Spinal cord (tissue), 10 donors: ENCODE measurements around the gene C13orf46. TPM values are rescaled to one million over a fixed set of nuclear protein-coding genes. Genes with fewer than 3 reads are reported as not detected.

Source experiments
- DNase-seq, 6 donors: peaks; one replicate each; pipeline versions ENCODE4 v3.0.0 to v3.0.0-alpha.2; 2013 to 2015; ENCODE audit warnings: low spot score in 6 of 6, low read depth in 4 of 6
- H3K27ac ChIP-seq: one replicate; pipeline ENCODE4 v1.5.1; 2013; ENCODE audit warnings: low read depth, low read length, control low read depth
- H3K27me3 ChIP-seq: one replicate; pipeline ENCODE4 v1.6.1; 2013; ENCODE audit warnings: low read length; ENCODE audit not compliant: control insufficient read depth, insufficient read depth
- H3K36me3 ChIP-seq: one replicate; pipeline ENCODE4 v1.6.1; 2013; ENCODE audit warnings: low read length; ENCODE audit not compliant: control insufficient read depth, insufficient read depth
- H3K4me1 ChIP-seq: one replicate; pipeline ENCODE4 v1.6.1; 2013; ENCODE audit warnings: low read length; ENCODE audit not compliant: control insufficient read depth, insufficient read depth
- H3K4me3 ChIP-seq: one replicate; pipeline ENCODE4 v1.5.1; 2013; ENCODE audit warnings: low read depth, low read length, control low read depth
- H3K9me3 ChIP-seq: one replicate; pipeline ENCODE4 v1.6.1; 2013; ENCODE audit warnings: low read length; ENCODE audit not compliant: control insufficient read depth, insufficient read depth
- WGBS: methylation state at CpG from one replicate; pipeline ENCODE4 v1.1.5; 2013; ENCODE audit warnings: missing lambda C conversion rate; ENCODE audit not compliant: insufficient coverage; 5-methylcytosine and 5-hydroxymethylcytosine counted together
- polyA plus RNA-seq, 2 donors: library from polyadenylated mRNA; unstranded; fragments of 120-200 nt; gene quantifications; one replicate each; pipeline ENCODE4 v1.2.1, GENCODE V29; 2013; ENCODE audit not compliant: insufficient read length in 2 of 2
- total RNA-seq, 2 donors: library from RNA; depleted of rRNA in 1 of 2; stranded (reverse); fragments of 120-200 nt in 1 of 2; fragments of >200 nt in 1 of 2; gene quantifications; one replicate each; pipeline versions ENCODE4 v1.2.3 to v1.2.4, GENCODE V29; 2013 to 2014
- donor health status: healthy.

The C13orf46 gene
- total and polyA plus RNA-seq, 4 donors = 0.20 to 1.1 (median 0.62) TPM

DNA sequence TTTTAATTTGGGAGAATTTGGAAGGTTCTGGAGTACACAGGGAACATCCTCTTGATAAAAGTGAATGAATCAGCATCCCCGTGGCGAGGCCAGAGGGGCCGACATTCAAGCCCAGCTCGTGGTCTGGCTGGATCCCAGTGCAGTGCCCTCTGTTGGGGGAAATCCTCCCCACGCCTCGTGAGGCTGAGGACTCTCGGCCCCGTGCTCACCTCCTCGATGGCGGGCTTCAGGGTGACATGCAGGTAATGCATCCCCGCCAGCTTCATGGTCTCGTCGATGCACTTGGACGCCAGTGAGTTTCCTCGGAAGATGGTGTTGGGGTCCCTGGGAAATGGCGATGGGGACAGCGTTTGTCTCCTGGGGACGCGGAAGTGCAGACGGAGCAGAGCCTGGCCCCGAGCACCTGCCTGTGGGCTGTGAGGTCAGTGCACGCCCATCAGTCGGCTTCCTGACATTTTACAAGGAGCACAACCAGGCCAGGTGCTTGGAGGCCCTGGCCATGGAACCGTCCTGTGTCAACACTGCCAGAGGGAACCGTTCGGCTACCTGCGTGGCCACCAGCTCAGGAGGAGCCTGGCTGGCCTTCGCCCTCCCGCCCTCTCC, 43.3 kb upstream of the C13orf46 start:
- Histone ChIP-seq H3K27me3 (no peaks in the 10 kb centered on the region), H3K4me3 (no peak overlapping the region), H3K4me1 (no peaks in the 10 kb centered on the region), H3K36me3 (peaks cover 98% of the 10 kb centered on the region), H3K27ac (no peak overlapping the region), H3K9me3 (no peaks in the 10 kb centered on the region)
- 87% methylated on average over 29 of the region's 29 CpGs for WGBS
- DNase-seq = no peak

DNA sequence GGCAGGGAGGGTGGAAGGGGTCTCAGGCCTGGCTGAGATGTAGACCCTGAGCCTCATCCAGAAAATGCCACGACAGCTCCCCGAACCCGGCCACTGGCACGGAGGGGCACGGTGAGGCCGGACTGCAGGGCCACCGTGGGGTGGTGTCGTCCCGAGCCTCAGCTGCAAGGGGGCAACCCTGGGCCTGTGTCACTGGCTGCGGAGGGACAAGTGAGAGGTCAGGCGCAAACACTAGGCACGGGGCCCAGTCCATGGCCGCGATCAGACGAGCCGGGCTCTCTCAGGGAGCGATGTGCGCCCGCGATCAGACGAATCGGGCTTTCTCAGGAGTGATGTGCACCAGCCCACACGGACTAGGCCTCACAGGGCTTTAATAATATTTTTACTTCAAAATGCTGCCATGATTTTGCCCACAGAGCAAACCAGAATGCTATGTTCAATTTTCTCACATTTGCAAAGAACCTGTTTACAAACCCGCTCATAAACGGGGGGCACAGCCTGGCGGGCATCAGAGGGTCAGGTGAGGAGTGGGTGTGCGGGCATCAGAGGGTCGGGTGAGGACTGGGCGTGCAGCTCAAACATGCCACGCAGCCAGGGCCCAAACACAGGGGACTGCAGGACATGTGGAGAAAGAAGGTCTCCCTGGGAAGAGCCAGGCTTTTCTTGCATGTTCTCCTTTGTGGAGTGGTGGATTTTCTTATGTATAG, 42.6 kb upstream of the C13orf46 start:
- no peaks in the 10 kb centered on the region for H3K4me1 ChIP-seq
- peaks cover 98% of the 10 kb centered on the region for H3K36me3 ChIP-seq
- no peaks in the 10 kb centered on the region for H3K27me3 ChIP-seq
- no peaks in the 10 kb centered on the region for H3K9me3 ChIP-seq
- H3K4me3 ChIP-seq = no peak overlapping the region
- no peak for DNase-seq
- whole genome bisulfite sequencing = 91% methylated on average over 25 of the region's 30 CpGs
- H3K27ac ChIP-seq = no peak overlapping the region

GRCh38 chr13:114015969-114016295, 42.1 kb upstream of the C13orf46 start:
- Histone ChIP-seq H3K9me3 (no peaks in the 10 kb centered on the region), H3K36me3 (peaks cover 98% of the 10 kb centered on the region), H3K27me3 (no peaks in the 10 kb centered on the region), H3K27ac (no peak overlapping the region), H3K4me3 (no peak overlapping the region), H3K4me1 (no peaks in the 10 kb centered on the region)
- 95% methylated on average over 11 of the region's 11 CpGs for WGBS
- no peak for DNase-seq

GRCh38 chr13:114015111-114015968, 41.5 kb upstream of the C13orf46 start:
- WGBS = 88% methylated on average over 40 of the region's 40 CpGs
- H3K27me3 ChIP-seq = no peaks in the 10 kb centered on the region
- no peaks in the 10 kb centered on the region for H3K4me1 ChIP-seq
- H3K27ac ChIP-seq = no peak overlapping the region
- H3K36me3 ChIP-seq = peaks cover 98% of the 10 kb centered on the region
- no peak overlapping the region for H3K4me3 ChIP-seq
- H3K9me3 ChIP-seq = no peaks in the 10 kb centered on the region
- peak in 1 of 6 donors; percentile 2 for DNase-seq

DNA sequence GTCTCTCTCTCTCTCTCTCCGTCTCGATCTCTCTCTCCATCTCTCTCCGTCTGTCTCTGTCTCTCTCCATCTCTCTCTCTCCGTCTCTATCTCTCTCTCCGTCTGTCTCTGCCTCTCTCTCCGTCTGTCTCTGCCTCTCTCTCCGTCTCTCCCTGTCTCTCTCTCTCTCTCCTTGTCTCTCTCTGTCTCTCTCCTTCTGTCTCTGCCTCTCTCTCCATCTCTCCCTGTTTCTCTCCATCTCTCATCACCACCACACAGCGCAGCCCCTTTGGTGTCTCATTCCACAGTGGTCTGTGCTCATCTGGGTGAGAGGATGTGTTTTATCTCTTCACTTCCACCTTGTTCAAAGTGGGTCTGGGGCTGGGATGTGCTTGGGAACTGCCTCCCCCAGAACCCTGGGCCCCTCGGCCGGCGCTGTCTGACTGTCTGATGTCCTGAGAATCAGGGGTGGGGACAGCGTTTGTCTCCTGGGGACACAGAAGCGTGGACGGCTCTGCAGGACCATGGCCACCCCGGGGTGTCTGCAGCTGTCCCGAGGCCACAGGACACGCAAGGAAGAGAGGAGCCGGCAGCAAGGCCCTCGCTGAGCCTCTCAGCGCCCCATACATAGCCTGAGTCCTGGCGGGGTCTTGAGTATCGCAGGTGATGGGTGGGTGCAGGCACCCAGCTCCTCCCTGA, 40.2 kb upstream of the C13orf46 start:
- Histone ChIP-seq H3K36me3 (peaks cover 100% of the 10 kb centered on the region), H3K9me3 (no peaks in the 10 kb centered on the region), H3K27me3 (no peaks in the 10 kb centered on the region), H3K27ac (no peak overlapping the region), H3K4me3 (no peak overlapping the region), H3K4me1 (no peaks in the 10 kb centered on the region)
- WGBS = 95% methylated on average over 21 of the region's 22 CpGs
- no peak for DNase-seq

DNA sequence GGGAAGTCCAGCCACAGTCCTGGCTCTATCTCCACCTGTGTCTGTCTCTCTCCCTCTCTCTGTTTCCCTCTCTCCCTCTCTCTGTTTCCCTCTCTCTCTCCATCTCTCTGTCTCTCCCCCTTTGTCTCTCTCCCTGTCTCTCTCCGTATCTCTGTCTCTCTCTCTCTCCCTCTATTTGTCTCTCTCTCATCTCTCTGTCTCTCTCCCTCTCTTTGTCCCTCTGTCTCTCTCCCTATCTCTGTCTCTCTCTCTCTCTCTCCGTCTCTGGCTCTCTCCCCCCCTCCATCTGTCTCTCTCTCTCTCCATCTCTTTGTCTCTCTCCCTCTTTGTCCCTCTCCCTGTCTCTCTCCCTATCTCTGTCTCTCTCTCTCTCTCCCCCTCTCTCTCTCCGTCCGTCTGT, 39.5 kb upstream of the C13orf46 start:
- H3K4me1 ChIP-seq = no peaks in the 10 kb centered on the region
- DNase-seq = no peak
- H3K27me3 ChIP-seq = no peaks in the 10 kb centered on the region
- no peaks in the 10 kb centered on the region for H3K9me3 ChIP-seq
- peaks cover 97% of the 10 kb centered on the region for H3K36me3 ChIP-seq
- WGBS = 66% methylated on average over 4 of the region's 4 CpGs
- H3K27ac ChIP-seq = no peak overlapping the region
- H3K4me3 ChIP-seq = no peak overlapping the region

- no peaks in the 10 kb centered on the region for H3K9me3 ChIP-seq
- H3K36me3 ChIP-seq = peaks cover 97% of the 10 kb centered on the region
- H3K27me3 ChIP-seq = no peaks in the 10 kb centered on the region
- no peak overlapping the region for H3K4me3 ChIP-seq
- WGBS = 92% methylated on average over 20 of the region's 21 CpGs
- H3K27ac ChIP-seq = no peak overlapping the region
- DNase-seq = no peak
- H3K4me1 ChIP-seq = no peaks in the 10 kb centered on the region
Measured at GRCh38 chr13:114012921-114013320, 39.0 kb upstream of the C13orf46 start.

DNA sequence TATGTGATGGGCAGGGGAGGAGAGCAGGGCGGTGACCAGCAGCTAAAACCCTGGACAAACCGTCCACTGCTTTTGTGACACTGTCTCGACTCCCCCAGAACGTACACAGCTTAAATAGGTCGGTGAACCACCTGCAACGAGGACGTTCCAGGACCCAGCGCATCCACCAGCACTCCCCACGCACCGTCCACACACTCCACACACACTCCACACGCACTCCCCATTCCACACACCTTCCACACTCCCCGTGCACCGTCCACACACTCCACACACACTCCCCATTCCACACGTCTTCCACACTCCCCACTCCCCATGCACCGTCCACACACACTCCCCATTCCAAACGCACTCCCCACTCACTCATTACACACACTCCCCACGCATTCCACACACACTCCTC, 38.3 kb upstream of the C13orf46 start:
- H3K4me1 ChIP-seq = no peaks in the 10 kb centered on the region
- H3K36me3 ChIP-seq = peaks cover 96% of the 10 kb centered on the region
- no peaks in the 10 kb centered on the region for H3K9me3 ChIP-seq
- no peak for DNase-seq
- 95% methylated on average over 16 of the region's 17 CpGs for WGBS
- no peaks in the 10 kb centered on the region for H3K27me3 ChIP-seq
- H3K27ac ChIP-seq = no peak overlapping the region
- H3K4me3 ChIP-seq = no peak overlapping the region

DNA sequence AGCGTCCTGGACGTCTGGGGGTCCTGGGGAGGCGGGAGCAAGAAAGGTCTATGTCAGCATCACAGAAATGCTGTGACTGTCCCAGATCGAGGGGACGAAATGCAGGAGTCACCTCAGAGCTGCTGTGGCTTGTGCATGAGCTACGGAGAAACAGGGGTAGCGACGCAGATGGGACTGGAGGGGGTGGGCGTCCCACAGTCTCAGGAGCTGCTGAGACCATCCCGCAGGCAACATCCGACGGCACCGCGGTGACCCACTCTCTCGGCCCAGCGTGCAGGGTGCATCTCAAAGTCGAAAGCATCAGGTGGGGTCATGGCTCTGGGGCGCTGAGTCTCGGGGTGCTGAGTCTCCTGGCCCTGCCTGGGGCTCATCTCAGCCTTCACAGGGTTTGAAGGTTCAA, 37.4 kb upstream of the C13orf46 start:
- no peak for DNase-seq
- H3K4me1 ChIP-seq = no peaks in the 10 kb centered on the region
- 97% methylated on average over 19 of the region's 19 CpGs for WGBS
- H3K27ac ChIP-seq = no peak overlapping the region
- no peaks in the 10 kb centered on the region for H3K27me3 ChIP-seq
- no peaks in the 10 kb centered on the region for H3K9me3 ChIP-seq
- H3K36me3 ChIP-seq = peaks cover 87% of the 10 kb centered on the region
- no peak overlapping the region for H3K4me3 ChIP-seq
